ENCODE results near the gene DGKZ.
"Not testable (repeated sequence)": the region's sequence is repeated elsewhere in the genome, so short reads cannot be mapped to it uniquely, and the experiment has no call there.

DNA sequence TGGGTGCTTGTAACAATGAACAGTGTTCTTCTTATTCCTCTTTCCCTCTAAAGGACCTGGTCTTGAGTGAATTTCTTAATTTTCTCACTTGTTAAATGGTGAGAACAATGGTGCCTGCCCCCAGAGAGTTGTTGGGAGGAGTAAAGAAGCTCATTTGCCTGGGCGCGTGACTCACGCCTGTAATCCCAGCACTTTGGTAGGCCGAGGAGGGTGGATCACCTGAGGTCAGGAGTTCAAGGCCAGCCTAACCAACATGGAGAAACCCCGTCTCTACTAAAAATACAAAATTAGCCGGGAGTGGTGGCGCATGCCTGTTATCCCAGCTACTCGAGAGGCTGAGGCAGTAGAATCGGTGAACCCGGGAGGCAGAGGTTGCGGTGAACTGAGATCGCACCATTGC, 43.2 kb upstream of the DGKZ start:
- not testable (repeated sequence) for TF ChIP-seq POLR2A, CTCF (IDR thresholded peaks at IDR 0.05)

Measured in lower leg skin (tissue), 3 donors.